Measurements from ENCODE around the gene ALDH4A1.

GRCh38 chr1:18829671-18830070, 72.7 kb downstream of the ALDH4A1 start:
- no peak for TF ChIP-seq TAF1 (IDR thresholded peaks at IDR 0.05; ENCODE audit: low read depth)
- no peak for TF ChIP-seq MAX (IDR thresholded peaks at IDR 0.05)
- no peak for TF ChIP-seq CEBPB (IDR thresholded peaks at IDR 0.05)
